IPS-15b (cell line): ENCODE results near the gene CDKAL1.
"Not testable (repeated sequence)": the region's sequence is repeated elsewhere in the genome, so short reads cannot be mapped to it uniquely, and the experiment has no call there.

ENCODE experiments used
- H3K27me3 ChIP-seq: one replicate; pipeline ENCODE4 v1.6.1; 2013; ENCODE audit warnings: low read length; ENCODE audit not compliant: control insufficient read depth, insufficient read depth
- H3K36me3 ChIP-seq: one replicate; pipeline ENCODE4 v1.6.1; 2013; ENCODE audit warnings: low read length; ENCODE audit not compliant: control insufficient read depth, insufficient read depth
- H3K4me1 ChIP-seq: one replicate; pipeline ENCODE4 v1.6.1; 2013; ENCODE audit warnings: mild to moderate bottlenecking, low read length; ENCODE audit not compliant: control insufficient read depth, insufficient read depth
- H3K4me3 ChIP-seq: one replicate; pipeline ENCODE4 v1.5.1; 2013; ENCODE audit warnings: low read depth, low read length
- H3K9ac ChIP-seq: one replicate; pipeline ENCODE4 v1.6.1; 2013; ENCODE audit warnings: low read depth, mild to moderate bottlenecking, low read length
- H3K9me3 ChIP-seq: one replicate; pipeline ENCODE4 v1.6.1; 2013; ENCODE audit warnings: mild to moderate bottlenecking, low read length; ENCODE audit not compliant: control insufficient read depth, insufficient read depth

Gene CDKAL1

GRCh38 chr6:21087188-21087587, 552.9 kb downstream of the CDKAL1 start:
- no peaks in the 10 kb centered on the region for H3K4me1 ChIP-seq
- H3K36me3 ChIP-seq = no peaks in the 10 kb centered on the region
- H3K4me3 ChIP-seq = no peak overlapping the region
- no peak overlapping the region for H3K9ac ChIP-seq
- no peaks in the 10 kb centered on the region for H3K9me3 ChIP-seq
- no peaks in the 10 kb centered on the region for H3K27me3 ChIP-seq

GRCh38 chr6:21091411-21091810, 557.2 kb downstream of the CDKAL1 start:
- Histone ChIP-seq H3K9ac (no peak overlapping the region), H3K36me3 (no peaks in the 10 kb centered on the region), H3K4me1 (peaks cover 2% of the 10 kb centered on the region), H3K9me3 (no peaks in the 10 kb centered on the region), H3K27me3 (no peaks in the 10 kb centered on the region), H3K4me3 (no peak overlapping the region)

DNA sequence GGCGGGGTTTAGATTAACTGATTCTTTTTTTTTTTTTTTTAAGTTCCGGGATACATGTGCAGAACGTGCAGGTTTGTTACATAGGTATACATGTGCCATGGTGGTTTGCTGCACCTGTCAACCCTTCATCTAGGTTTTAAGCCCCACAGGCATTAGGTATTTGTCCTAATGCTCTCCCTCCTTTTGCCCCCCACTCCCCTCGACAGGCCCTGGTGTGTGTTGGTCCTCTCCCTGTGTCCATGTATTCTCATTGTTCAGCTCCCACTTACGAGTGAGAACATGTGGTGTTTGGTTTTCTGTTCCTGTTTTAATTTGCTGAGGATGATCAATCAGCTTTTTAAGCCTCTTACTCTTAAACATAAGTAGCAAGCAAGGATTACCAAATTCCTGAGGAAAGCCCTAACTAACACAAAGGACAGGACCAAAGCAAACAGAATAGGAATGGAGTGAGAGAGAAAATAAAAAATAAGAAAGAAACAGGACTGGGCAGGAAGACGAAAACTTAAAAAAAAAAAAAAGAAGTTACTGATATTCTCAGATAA, 558.0 kb downstream of the CDKAL1 start:
- H3K36me3 ChIP-seq, H3K4me3 ChIP-seq, H3K4me1 ChIP-seq, H3K27me3 ChIP-seq, H3K9ac ChIP-seq, H3K9me3 ChIP-seq: not testable (repeated sequence)

DNA sequence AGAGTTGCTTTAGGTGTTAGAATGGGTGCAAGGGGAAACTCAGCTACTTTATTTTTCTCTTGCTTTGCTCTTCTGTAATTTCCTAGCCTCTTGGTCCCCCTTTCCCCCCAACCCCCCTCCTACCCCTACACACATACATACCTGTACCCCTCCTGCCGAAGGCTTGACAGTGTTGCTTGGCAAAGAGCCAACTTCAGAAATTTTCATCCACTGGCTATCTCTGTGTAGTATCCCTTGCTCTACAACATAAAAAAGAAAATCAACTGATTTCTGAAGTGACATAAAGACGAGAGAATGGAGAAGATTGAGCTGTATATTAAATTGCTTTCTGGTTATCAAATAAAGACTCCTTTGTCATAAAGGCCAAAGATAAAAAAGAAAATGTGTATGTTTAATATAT, 561.2 kb downstream of the CDKAL1 start:
- Histone ChIP-seq H3K4me1 (peaks cover 22% of the 10 kb centered on the region), H3K9me3 (no peaks in the 10 kb centered on the region), H3K27me3 (no peaks in the 10 kb centered on the region), H3K9ac (no peak overlapping the region), H3K36me3 (no peaks in the 10 kb centered on the region), H3K4me3 (no peak overlapping the region)

GRCh38 chr6:21098134-21098533, 563.9 kb downstream of the CDKAL1 start:
- H3K27me3 ChIP-seq = no peaks in the 10 kb centered on the region
- H3K36me3 ChIP-seq = no peaks in the 10 kb centered on the region
- no peak overlapping the region for H3K9ac ChIP-seq
- H3K4me3 ChIP-seq = no peak overlapping the region
- H3K4me1 ChIP-seq = peaks cover 24% of the 10 kb centered on the region
- no peaks in the 10 kb centered on the region for H3K9me3 ChIP-seq

DNA sequence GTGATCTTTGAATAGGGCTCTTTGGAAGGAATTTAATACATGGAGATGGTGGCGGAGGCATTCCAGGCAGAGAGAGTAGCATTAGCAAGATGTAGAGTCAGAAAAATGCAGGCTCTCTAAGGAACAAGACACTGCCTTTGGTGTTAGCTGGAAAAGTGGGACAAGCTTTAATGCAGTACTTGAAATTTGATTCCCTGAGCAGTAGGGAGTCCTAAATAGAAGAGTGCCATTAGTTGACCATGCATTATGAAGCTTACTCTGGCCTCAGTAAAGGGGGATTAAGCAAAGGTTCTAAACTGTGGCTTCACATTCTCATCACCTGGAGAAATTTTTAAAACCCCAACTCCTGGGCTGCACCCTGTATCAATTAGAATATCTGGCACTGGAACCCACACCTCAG, 564.5 kb downstream of the CDKAL1 start:
- Histone ChIP-seq H3K9me3 (no peaks in the 10 kb centered on the region), H3K36me3 (no peaks in the 10 kb centered on the region), H3K4me3 (no peak overlapping the region), H3K4me1 (peaks cover 24% of the 10 kb centered on the region), H3K27me3 (no peaks in the 10 kb centered on the region), H3K9ac (no peak overlapping the region)

GRCh38 chr6:21099338-21100314, 565.4 kb downstream of the CDKAL1 start:
- Histone ChIP-seq H3K9me3 (no peaks in the 10 kb centered on the region), H3K36me3 (no peaks in the 10 kb centered on the region), H3K4me3 (no peak overlapping the region), H3K4me1 (peaks cover 24% of the 10 kb centered on the region), H3K27me3 (no peaks in the 10 kb centered on the region), H3K9ac (no peak overlapping the region)

- H3K4me3 ChIP-seq = no peak overlapping the region
- no peak overlapping the region for H3K9ac ChIP-seq
- H3K4me1 ChIP-seq = peaks cover 24% of the 10 kb centered on the region
- no peaks in the 10 kb centered on the region for H3K36me3 ChIP-seq
- no peaks in the 10 kb centered on the region for H3K27me3 ChIP-seq
- no peaks in the 10 kb centered on the region for H3K9me3 ChIP-seq
Measured at GRCh38 chr6:21100991-21101390, 566.7 kb downstream of the CDKAL1 start.

DNA sequence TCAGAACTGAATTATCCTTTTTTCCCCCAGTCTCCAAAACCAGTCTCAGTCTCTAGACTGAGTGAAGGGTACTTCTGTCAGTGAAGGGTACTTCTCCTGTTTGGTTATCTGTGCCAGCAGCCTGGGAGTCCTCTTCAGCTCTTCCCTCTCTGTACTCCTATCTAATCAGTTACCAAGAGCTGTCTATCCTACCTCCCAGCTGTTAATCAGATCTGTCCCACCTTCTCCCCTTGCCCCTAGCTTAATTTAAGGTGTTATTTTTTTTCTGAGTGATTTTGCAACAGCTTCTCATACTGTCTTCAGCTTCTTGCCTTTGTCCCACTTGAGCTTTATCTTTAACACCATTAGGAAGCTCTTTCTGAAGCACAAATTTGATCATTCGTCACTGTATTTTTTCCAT, 567.4 kb downstream of the CDKAL1 start:
- H3K27me3 ChIP-seq = no peaks in the 10 kb centered on the region
- no peak overlapping the region for H3K9ac ChIP-seq
- no peak overlapping the region for H3K4me3 ChIP-seq
- H3K36me3 ChIP-seq = no peaks in the 10 kb centered on the region
- H3K4me1 ChIP-seq = peaks cover 24% of the 10 kb centered on the region
- no peaks in the 10 kb centered on the region for H3K9me3 ChIP-seq

DNA sequence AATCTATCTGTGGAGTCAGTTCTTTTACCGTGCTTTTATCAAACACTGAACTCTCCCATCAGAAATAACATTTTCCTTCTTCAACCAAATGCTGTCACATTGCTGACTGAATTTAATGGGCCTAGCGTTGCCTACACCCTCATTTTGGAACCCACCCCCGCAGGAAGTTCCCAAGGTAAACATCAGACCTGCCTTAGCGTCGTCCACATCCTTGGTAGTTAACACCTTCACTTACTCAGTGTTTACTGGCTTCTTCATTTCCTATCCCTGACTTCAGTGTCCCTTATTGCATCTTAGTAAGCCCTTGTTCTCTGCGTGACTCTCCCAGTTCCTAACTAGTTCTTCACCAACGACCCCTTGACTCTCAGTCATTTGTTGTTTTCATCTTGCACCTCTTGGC, 567.9 kb downstream of the CDKAL1 start:
- no peaks in the 10 kb centered on the region for H3K27me3 ChIP-seq
- H3K36me3 ChIP-seq = no peaks in the 10 kb centered on the region
- H3K4me1 ChIP-seq = peaks cover 24% of the 10 kb centered on the region
- no peak overlapping the region for H3K4me3 ChIP-seq
- no peak overlapping the region for H3K9ac ChIP-seq
- no peaks in the 10 kb centered on the region for H3K9me3 ChIP-seq

DNA sequence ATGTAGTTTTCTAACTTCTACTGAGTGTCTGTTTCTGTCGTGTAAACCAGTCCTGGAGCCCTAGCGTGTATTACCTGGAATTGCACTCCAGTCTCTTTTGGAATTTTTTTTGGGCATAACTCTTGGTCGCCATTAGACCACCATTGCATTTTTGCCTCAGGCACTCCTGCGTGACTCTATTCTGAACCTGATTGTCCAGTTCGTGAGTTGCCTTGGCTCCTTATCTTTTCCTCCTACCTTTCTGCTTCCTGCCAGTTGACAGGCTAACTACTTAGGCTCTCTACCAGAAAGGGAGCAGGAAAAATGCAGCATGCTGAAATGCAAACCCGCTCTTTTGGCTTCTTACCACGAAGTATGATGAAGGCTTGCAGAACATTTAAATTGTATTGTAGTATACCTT, 568.4 kb downstream of the CDKAL1 start:
- no peak overlapping the region for H3K9ac ChIP-seq
- no peak overlapping the region for H3K4me3 ChIP-seq
- H3K36me3 ChIP-seq = no peaks in the 10 kb centered on the region
- peaks cover 24% of the 10 kb centered on the region for H3K4me1 ChIP-seq
- no peaks in the 10 kb centered on the region for H3K27me3 ChIP-seq
- H3K9me3 ChIP-seq = no peaks in the 10 kb centered on the region

DNA sequence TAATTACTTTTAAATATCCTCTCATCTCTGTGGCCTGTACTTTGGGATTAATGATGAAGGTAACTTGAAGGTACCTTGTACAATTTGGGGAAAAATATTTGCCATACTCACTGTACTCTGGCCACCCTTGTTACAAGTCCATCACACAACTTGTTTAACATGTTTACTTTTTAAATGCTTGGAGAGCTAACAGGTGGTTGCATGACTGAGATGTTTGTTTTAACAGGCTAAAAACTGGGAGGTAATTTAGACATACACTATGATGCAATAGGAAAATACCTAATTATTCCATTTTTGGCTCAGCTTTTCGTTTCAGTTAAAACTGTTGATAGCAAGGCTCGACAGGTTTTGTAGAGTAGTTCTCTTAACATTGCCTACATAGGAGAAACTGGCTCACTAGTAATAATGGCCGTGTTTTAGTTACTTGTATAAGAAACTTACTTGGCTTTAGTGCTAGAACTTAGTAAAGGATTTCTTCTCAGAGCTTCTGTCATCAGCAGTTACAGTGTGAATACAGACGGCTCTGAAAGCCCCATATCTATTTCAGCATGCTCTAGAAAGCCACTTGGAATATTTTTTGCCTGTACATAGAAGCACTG, 569.5 kb downstream of the CDKAL1 start:
- H3K4me1 ChIP-seq = peaks cover 14% of the 10 kb centered on the region
- H3K9ac ChIP-seq = no peak overlapping the region
- H3K27me3 ChIP-seq = no peaks in the 10 kb centered on the region

More for the DNA sequence above, 569.5 kb downstream of the CDKAL1 start:
- no peaks in the 10 kb centered on the region for H3K36me3 ChIP-seq
- no peak overlapping the region for H3K4me3 ChIP-seq
- no peaks in the 10 kb centered on the region for H3K9me3 ChIP-seq
